A549 treated with CpdA at 1 μM for 4 hours (cell line): ENCODE results near the gene MYOD1. TPM values are rescaled to one million over a fixed set of nuclear protein-coding genes. Genes with fewer than 3 reads are reported as not detected.

ENCODE experiments used
- total RNA-seq: library from RNA; stranded (reverse); fragments of 200-300 nt; extraction: Qiagen RNA extraction; gene quantifications from 5 replicates; pipeline ENCODE4 v1.2.3, GENCODE V29; 2022; ENCODE audit warnings: low read depth

Gene MYOD1
- total RNA-seq, result not detected in 5 replicates

GRCh38 chr11:17719028-17719937 is at the start of gene MYOD1:
MYOD1 (plus strand) TSS chr11:17719571; CDS start chr11:17719783, 212 bp downstream.

GRCh38 chr11:17734418-17734911 is 15.1 kb downstream of the MYOD1 start, which contains the start of gene KCNC1:
KCNC1 (plus strand) TSS chr11:17734781; CDS start chr11:17736003, 1,222 bp downstream.

Other genes with a start within 250 kb of the MYOD1 start
- gene ABCC8, start 242.7 kb upstream of the MYOD1 start, total RNA-seq, result 1.3 to 2.2 TPM (median 1.5 TPM) in 5 replicates
- gene USH1C, start 175.2 kb upstream of the MYOD1 start, total RNA-seq, result 0.85 to 1.2 TPM (median 1.1 TPM) in 5 replicates
- not detected in 5 replicates for gene OTOG, start 172.3 kb upstream of the MYOD1 start, total RNA-seq
- gene KCNC1, start 15.2 kb downstream of the MYOD1 start, total RNA-seq, result 0.05 to 0.10 TPM (median 0.06 TPM) in 5 replicates